ENCODE results near the gene SPECC1L.
A peak's percentile ranks its signal among the peaks of the same experiment; 100 is the strongest.
"Not testable (repeated sequence)": the region's sequence is repeated elsewhere in the genome, so short reads cannot be mapped to it uniquely, and the experiment has no call there.

The SPECC1L gene

DNA sequence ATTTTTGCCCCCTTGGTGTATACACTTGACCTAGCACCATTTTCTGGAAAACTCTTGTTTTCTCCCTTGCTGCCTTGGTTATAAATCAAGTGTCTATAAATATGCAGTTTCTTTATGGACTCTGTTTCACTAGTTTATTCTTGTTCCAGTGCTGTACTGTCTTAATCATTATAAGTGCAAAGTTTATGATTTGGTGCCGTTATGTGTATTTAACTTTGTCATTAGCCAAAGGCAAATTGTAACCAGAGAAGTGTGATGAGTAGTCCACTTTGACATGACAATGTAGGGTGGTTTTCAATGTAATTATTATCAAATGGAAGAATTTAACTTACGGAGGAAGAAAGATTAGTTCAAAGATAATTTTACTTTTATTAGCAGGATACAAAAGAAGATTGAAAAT lies 40.3 kb downstream of the SPECC1L start:
- Histone ChIP-seq H3K4me3 (no peak overlapping the region), H3K27ac (no peak overlapping the region)

DNA sequence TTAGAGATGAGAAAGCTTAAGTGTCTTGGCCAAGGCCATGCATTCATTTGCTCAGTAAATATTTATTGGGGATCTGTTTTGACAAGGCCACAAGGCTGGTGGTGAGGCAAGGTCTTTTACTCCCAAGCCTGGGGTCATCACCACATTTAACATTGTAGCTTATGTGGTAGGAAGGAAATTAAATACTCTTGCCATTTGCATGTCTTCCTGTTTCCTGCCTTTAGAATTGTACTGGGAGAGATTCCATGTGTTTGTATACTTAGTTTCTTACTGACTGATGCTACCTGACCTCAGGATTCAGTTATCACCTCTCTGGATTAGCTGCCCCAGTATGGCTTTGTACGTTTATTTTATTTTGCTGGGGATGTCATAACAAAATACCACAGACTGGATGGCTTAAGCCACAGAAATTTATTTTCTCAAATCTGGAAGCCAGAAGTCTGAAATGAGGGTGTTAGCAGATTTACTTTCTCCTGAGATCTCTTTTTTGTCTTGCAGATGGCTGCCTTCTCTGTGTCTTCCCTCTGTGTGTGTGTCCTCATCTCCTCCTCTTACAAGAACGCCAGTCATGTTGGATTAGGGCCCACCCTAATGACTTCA lies 44.8 kb downstream of the SPECC1L start:
- no peak overlapping the region for H3K27ac ChIP-seq
- no peak overlapping the region for H3K4me3 ChIP-seq

DNA sequence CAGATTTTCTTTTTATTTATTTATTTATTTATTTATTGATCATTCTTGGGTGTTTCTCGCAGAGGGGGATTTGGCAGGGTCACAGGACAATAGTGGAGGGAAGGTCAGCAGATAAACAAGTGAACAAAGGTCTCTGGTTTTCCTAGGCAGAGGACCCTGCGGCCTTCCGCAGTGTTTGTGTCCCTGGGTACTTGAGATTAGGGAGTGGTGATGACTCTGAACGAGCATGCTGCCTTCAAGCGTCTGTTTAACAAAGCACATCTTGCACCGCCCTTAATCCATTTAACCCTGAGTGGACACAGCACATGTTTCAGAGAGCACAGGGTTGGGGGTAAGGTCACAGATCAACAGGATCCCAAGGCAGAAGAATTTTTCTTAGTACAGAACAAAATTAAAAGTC lies 45.6 kb downstream of the SPECC1L start:
- not testable (repeated sequence) for H3K4me3 ChIP-seq, H3K27ac ChIP-seq

DNA sequence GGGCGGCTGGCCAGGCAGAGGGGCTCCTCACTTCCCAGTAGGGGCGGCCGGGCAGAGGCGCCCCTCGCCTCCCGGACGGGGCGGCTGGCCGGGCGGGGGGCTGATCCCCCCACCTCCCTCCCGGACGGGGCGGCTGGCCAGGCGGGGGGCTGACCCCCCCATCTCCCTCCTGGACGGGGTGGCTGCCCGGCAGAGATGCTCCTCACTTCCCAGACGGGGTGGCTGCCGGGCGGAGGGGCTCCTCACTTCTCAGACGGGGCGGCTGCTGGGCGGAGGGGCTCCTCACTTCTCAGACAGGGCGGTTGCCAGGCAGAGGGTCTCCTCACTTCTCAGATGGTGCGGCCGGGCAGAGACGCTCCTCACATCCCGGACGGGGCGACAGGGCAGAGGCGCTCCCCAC lies 46.9 kb downstream of the SPECC1L start:
- H3K4me3 ChIP-seq, H3K27ac ChIP-seq: not testable (repeated sequence)

DNA sequence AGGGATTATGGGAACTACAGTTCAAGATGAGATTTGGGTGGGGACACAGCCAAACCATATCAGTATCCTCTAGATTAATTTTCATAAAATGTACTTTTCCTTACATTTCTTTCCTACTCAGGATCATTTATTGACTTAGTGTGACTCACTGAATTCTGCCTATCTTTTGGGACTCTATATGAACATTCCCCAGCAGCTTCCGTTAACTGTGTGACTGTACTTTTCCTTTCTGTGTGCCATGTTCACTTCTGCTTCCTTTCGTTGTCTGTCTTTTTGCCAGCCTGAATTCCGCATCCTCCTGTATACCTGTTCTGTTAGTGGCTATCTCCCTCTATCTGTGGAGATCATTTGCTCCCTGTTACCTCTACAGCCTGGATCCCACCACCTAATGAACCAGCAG lies 48.8 kb downstream of the SPECC1L start:
- H3K27ac ChIP-seq: no peak overlapping the region
- H3K4me3 ChIP-seq: no peak overlapping the region

DNA sequence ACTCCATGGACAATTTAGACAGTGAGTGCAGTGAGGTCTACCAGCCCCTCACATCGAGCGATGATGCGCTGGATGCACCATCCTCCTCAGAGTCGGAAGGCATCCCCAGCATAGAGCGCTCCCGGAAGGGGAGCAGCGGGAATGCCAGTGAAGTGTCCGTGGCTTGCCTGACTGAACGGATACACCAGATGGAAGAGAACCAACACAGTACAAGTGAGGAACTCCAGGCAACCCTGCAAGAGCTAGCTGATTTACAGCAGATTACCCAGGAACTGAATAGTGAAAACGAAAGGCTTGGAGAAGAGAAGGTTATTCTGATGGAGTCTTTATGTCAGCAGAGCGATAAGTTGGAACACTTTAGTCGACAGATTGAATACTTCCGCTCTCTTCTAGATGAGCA lies 51.4 kb downstream of the SPECC1L start:
- H3K27ac ChIP-seq: peak overlapping the region in 1 of 21 experiments; percentile 17
- H3K4me3 ChIP-seq: no peak overlapping the region

DNA sequence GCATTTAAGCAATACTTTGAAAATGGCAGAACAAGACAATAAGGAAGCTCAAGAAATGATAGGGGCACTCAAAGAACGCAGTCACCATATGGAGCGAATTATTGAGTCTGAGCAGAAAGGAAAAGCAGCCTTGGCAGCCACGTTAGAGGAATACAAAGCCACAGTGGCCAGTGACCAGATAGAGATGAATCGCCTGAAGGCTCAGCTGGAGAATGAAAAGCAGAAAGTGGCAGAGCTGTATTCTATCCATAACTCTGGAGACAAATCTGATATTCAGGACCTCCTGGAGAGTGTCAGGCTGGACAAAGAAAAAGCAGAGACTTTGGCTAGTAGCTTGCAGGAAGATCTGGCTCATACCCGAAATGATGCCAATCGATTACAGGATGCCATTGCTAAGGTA lies 51.9 kb downstream of the SPECC1L start:
- no peak overlapping the region for H3K27ac ChIP-seq
- H3K4me3 ChIP-seq: no peak overlapping the region

DNA sequence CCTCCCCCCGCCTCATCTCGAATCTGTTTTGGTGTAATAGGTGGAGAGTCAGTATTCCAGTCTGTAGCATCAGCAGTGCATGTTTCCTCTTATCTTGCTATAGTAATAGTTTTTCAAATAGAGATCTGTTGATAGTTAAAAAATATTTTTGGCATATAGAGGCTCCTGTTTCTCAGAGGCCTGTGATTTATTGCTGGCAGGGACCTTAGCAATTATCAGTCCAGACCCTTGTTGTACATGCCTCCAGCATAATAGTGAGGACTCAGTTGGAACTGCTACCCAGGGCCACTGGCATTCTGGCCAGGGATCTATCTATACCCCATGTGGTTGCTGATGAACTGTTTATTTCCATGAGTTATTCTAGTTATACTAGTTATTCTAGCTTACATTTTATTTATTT lies 52.6 kb downstream of the SPECC1L start:
- Histone ChIP-seq H3K4me3 (no peak overlapping the region), H3K27ac (no peak overlapping the region)

DNA sequence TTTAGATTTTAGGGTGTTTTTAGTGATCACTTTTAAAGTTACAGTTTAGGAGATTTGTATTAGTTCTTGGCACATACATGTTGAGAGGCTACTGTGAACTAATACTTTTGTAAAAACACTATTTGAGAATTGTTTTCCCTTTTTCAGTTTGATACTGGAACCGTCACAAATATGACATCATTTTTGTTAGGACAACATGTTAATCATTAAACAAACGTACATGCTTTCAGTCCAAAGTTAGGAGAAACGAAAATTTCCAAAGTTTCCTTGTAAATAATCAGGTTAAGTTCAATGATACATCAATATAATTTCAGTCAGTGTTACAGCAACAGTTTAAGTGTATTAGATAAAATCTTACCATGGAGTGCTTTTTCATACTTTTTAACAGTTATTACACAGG lies 53.1 kb downstream of the SPECC1L start:
- Histone ChIP-seq H3K4me3 (no peak overlapping the region), H3K27ac (no peak overlapping the region)

DNA sequence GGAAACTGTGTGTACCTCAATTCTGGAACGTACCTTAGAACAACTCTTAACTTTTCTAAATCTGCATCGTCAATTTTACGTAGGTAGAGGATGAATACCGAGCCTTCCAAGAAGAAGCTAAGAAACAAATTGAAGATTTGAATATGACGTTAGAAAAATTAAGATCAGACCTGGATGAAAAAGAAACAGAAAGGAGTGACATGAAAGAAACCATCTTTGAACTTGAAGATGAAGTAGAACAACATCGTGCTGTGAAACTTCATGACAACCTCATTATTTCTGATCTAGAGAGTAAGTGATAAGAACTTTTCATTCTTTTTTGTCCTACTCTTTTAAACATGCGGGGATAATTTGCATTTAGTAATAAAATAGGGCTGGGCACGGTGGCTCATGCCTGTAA lies 53.5 kb downstream of the SPECC1L start:
- no peak overlapping the region for H3K4me3 ChIP-seq
- H3K27ac ChIP-seq: no peak overlapping the region

DNA sequence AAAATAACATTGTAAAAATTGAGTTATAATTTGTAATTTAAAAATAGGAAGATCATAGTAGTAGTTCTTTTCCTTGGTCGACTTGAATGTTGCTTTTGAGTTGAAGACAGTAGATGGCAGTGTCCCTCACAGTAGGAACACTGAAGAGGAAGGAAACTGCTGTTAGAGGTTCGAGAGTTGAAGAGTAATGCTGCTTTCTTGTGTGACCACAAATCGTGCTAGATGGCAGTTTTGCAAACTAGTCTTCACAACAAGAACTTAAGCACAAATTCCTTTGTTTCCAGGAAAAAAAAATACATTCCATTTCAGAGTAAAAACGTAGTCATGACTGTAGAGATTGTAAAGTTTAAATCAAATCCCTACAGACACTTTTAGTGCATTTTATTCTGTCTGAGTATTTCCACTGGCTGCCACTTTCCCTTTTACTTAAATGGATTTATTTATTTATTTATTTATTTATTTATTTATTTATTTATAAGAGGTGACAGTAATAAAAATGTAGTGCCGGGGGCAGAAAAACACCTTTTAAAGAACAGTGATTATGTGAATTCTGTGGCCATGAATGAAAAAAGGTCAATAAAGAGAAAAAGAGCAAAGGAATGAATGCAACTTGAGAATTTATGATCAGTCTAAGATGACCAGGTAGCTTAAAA lies 54.6 kb downstream of the SPECC1L start:
- Histone ChIP-seq H3K27ac (no peak overlapping the region), H3K4me3 (no peak overlapping the region)

DNA sequence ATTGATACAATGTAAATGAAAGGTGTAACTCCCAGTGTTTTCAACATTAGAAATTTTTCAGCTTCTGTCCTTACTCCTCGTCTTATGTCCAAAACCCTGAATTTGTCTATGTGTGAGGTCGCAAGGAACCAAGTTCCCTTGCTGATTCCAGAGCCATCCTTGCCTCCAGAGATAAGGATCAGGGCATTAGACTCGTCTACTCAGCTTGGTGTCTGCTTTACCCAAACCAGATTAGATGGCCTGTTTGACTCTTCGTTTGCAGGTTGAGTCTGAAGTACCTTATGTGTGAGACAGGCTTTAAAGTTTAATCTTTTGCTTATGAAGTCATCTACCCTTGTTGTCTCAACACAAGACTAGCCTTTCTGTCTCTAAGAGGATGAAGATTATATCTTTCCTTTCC lies 55.6 kb downstream of the SPECC1L start:
- Histone ChIP-seq H3K4me3 (no peak overlapping the region), H3K27ac (no peak overlapping the region)

DNA sequence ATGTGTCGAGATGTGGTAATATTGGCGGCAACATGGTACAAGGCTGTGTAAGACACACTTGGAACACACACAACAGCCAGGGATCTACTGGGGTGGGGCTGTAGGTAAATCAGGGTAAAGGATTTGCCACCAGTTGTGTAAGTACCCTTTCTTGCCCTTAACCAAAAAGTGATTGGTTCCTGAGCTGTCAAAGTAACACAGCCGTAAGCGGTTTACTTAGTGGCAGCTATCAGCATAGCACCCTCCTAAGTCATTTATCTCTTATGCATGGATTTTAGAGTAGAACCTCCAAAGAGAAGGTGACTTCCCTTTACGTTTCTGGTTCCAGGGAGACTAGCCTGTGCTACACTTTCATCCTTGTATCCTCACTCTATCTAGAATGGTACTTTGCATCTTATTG lies 57.2 kb downstream of the SPECC1L start:
- H3K27ac ChIP-seq: no peak overlapping the region
- H3K4me3 ChIP-seq: no peak overlapping the region

DNA sequence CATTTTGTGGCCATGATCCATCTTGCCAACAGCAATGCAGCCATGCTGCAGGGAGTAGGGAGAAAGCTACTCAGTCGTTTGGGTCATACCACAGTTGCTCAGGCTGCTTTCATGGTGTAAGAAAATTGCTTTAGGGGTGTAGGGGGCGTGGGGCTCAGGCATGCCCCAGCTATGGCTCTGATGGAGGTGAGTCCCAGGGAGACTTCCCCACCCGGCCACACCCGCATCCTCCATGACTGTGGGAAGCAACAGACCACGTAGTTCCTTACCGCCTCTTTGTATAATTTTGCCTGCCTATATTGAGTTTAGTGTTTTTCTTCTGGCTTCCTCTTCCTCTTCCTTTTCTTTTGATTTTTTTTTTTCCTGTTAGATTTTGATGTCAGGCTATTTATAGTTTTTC lies 58.8 kb downstream of the SPECC1L start:
- H3K4me3 ChIP-seq: no peak overlapping the region
- H3K27ac ChIP-seq: peak overlapping the region in 1 of 21 experiments; percentile 55

DNA sequence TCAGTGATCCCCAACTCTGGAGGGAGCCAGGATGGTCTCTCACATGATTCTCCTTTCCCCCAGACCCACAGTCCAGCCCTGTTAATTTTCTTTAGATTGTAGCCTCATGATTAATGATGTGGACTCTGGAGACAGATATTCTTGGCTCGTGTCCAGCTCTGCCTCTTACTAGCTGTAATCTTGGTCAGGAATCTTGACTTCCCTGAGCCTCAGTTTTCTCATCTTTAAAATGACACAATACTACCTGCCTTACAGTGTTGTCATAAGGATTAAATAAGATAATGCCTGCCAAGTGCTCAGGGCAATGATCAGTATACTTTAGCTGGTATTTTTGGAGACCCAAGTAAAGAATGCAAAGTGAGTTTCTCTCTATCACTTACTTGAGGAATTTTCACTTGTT lies 60.0 kb downstream of the SPECC1L start:
- H3K4me3 ChIP-seq: no peak overlapping the region
- no peak overlapping the region for H3K27ac ChIP-seq

DNA sequence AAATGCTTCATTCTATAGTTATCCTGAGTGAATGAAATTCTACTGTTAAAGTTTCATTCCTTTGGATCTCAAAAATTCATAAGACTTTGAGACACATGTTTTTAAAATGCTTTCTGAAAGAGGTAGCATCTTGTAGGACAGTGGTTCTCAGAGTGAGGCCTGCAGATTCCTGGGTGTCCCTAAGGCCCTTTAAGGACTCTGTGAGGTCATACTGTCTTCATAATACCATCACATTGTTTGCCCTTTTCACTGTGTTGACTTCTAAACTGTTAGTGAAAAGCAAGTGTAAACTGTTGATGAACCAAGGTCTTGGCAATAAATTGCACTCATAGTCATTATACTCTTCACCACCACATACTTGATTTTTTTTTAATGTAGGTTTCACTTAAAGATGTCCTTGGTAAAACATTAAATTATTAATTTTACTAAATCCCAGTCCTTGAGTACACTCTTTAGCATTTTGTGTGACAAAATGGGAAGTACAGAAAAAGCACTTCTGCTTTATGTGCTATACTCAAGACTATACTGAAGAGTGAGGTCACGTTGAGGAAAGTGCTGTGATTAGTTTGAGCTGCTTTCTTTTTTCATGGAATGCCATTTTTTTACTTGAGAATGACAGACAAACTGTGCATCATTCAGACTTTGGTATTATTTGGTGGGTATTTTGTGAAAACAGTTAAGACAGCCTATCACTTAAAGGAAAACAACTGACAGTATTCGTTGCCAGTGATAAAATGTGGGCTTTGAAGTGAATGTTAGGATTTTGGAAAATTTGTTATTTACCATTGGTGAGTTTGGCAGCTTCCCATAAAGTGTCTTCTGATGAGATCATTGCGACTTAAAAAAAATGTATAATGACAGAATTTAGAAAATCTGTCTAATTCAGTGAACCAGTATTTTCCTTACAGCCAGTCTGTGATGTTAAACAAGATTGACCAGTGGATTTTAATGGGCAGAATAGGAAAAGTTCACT lies 61.1 kb downstream of the SPECC1L start:
- H3K27ac ChIP-seq: no peak overlapping the region

DNA sequence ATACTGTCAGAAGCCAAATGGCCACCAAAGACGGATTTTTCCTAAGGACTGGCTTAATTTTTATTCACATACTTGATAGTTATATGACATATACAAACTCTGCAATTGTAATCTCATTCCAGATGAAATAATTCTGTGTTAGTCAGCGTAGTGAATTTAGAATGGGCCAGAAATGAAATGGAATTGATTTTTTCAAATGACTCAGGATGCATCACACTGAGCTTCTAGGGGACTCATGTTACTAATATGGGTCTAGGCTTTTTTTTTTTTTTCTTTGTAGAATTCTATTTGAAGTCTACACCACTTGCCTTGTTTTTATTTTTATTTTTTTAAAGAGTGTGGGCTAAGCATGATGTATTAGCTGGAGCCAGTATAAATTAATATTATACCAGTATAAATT lies 62.7 kb downstream of the SPECC1L start:
- H3K4me3 ChIP-seq: no peak overlapping the region
- H3K27ac ChIP-seq: no peak overlapping the region

More for the DNA sequence above, 61.1 kb downstream of the SPECC1L start:
- no peak overlapping the region for H3K4me3 ChIP-seq

DNA sequence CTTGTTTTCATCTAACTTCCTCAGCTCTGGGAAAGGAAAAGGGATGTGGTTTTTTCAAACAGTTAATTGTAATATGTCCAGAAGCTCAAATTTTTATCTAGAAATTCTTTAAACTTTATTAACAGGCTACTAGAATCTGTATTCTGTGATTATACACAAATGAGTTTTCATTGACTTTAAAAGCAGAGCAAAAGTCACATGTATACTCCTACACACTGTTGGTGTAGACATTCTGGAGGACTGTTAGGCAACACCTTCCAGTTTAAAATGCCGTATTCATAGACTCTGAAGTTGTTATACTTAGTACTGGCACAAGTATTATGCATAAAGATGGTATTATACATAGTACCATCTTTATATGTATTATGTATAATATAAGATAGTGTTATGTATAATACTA lies 64.9 kb downstream of the SPECC1L start:
- H3K4me3 ChIP-seq: no peak overlapping the region
- H3K27ac ChIP-seq: no peak overlapping the region

DNA sequence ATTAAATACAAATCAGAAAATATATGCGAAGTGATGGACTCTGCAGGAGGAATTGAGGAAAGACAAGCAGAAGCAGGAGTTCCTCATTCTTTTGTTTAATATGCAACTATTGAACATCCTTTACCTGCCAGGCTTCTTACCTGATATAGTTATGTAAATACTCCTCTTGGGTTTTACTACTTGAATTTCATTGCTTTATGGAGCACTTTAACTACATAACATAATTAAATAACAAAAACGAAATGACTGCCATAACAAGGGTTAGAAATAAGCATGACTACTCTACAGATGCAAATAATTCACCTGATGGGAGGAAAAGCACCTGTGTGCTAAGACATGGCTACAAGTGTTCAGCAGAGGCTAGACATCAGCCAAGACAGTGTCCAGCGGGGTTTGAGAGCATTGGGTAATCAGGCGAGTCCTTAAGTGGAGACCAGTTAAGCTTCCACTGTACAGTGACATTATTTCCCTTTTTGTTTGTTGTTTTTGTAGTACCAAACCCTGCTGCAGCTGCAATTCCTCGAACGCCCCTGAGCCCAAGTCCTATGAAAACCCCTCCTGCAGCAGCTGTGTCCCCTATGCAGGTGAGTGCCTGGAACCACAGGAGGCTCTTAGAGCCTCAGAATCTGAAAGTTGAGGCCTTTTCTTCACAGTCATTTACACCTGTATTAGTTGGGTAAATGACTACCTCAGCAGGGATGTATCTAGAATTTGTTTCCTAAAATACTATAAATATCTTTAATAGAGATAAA lies 67.4 kb downstream of the SPECC1L start:
- no peak overlapping the region for H3K4me3 ChIP-seq
- no peak overlapping the region for H3K27ac ChIP-seq

DNA sequence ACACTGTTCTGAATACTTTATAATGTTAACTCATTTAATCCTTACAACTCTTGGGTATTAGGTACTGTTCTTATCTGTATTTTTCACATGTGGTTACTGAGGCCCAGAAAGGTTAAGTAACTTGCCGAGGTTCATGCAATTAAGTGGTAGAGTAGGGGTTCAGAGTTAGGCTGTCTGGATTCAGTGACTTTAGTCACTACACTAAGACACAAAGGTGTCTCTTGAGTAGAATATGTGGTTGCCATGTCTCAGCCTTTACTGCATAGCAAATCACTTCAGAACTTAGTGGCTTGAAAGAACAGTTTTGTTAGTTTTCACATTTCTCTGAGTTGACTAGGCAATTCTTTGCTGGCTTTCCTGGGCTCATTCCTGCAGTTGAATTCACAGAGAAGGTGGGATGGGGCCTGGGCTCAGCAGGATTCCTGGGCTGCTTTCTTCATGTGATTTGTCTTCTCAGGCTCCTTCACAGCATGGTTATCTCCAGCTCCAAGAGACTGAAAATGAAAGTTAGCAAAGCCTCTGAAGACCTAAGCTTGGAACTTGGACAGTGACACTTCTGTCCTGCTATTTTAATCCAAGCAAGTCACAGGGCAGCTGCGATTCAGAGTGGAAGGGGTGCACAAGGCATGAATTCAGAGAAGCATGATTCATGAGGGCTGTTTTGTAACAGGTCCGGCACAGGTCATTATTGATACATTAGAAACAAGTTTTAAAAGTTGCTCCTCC lies 68.3 kb downstream of the SPECC1L start:
- Histone ChIP-seq H3K4me3 (no peak overlapping the region), H3K27ac (no peak overlapping the region)
